PC-9 (cell line): ENCODE results near the gene CYFIP1.

Experiments
- CTCF ChIP-seq: fragments of 200-600 bp; sonication (generic); conservative IDR thresholded peaks from 2 replicates; pipeline ENCODE4 v1.6.1; 2017; ENCODE audit warnings: mixed run types, antibody characterized with exemption, mild to moderate bottlenecking, moderate library complexity
- EZH2 ChIP-seq: fragments of 200-600 bp; sonication (generic); IDR thresholded peaks from 2 replicates; pipeline ENCODE4 v1.8.0; 2017; ENCODE audit warnings: antibody characterized with exemption, low read depth

GRCh38 chr15:22883196-22883595, 97.0 kb downstream of the CYFIP1 start:
- TF ChIP-seq CTCF, result no peak
- TF ChIP-seq EZH2, result no peak
